ENCODE measurements around the gene SERPING1. TPM values are rescaled to one million over a fixed set of nuclear protein-coding genes. Genes with fewer than 3 reads are reported as not detected.

SERPING1 gene
- not detected for total RNA-seq

- DNase-seq (no peak), ATAC-seq (replicated peaks in 1 of 2) (no peak)
- Mint-ChIP-seq H3K4me1 (ENCODE audit: low read depth) (peaks cover 4% of the 10 kb centered on the region), H3K9me3 (no peaks in the 10 kb centered on the region), H3K4me3 (no peak within 1 kb of the TSS), H3K36me3 (ENCODE audit: insufficient read depth in 2 of 2) (no peaks in the 10 kb centered on the region), H3K27ac (no peak within 1 kb of the TSS), H3K27me3 (ENCODE audit: low read depth) (peaks cover 37% of the 10 kb centered on the region)
Observed at GRCh38 chr11:57597461-57597915, at the start of gene SERPING1. Gene SERPING1, plus strand, starts transcription at chr11:57597685. Its CDS starts 586 bp downstream, at chr11:57598271.

DNA sequence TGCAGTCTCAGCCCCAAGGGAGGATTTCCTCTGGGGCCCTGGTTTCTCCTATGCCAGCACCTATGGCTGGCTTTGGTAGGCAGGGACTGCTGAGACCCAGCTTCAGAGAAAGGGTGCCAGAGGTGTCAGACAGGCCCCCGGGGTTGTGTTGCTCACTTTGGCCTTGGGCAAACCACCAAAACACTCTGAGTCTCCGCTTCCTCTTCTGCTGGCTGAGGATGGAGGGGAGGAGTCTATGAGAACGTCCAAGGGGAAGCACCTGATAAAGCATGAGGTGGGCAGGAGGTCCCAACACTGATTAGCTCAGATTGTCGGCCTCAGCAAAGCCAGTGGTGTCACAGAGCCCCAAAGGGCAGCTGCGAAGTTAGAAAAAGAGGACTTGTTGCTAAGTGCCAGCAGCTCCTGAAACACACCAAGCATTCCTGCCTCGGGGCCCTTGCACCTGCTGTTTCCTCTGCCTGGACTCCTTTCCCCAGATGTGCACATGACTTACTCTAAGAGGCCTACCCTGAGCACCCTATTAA lies 49.6 kb upstream of the SERPING1 start:
- ATAC-seq (replicated peaks in 1 of 2), result peak; percentile 43 to 75
- H3K27me3 Mint-ChIP-seq (ENCODE audit: low read depth), result no peaks in the 10 kb centered on the region
- peaks cover 13% of the 10 kb centered on the region for H3K4me1 Mint-ChIP-seq (ENCODE audit: low read depth)
- peaks cover 3 to 8% of the 10 kb centered on the region in 2 donors for H3K36me3 Mint-ChIP-seq (ENCODE audit: insufficient read depth in 2 of 2)
- peak overlapping the region; percentile 9 for H3K27ac Mint-ChIP-seq
- no peak overlapping the region for H3K4me3 Mint-ChIP-seq
- H3K9me3 Mint-ChIP-seq, result no peaks in the 10 kb centered on the region
- DNase-seq, result no peak

DNA sequence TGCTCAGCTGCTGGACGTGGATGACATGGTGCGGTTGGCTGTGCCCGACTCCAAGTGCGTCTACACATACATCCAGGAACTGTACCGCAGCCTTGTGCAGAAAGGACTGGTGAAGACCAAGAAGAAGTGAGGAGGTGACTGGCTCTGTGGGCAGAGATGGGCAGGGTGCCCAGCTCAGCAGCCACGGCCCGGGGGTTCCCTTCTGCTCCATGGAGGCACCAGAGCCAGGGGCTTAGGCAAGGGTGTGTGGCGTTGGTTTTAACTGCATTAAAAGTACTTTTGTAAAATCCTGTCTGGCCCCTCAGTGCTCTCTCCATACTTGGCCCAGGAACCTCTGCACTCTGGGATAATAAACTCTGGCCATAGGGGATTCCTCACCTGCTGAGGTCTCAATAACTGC lies 47.5 kb upstream of the SERPING1 start:
- no peak overlapping the region for H3K27ac Mint-ChIP-seq
- no peaks in the 10 kb centered on the region for H3K27me3 Mint-ChIP-seq (ENCODE audit: low read depth)
- ATAC-seq (replicated peaks in 1 of 2) (no peak), DNase-seq (no peak)
- no peak overlapping the region for H3K4me3 Mint-ChIP-seq
- no peaks in the 10 kb centered on the region for H3K9me3 Mint-ChIP-seq
- peaks cover 6 to 10% of the 10 kb centered on the region in 2 donors for H3K36me3 Mint-ChIP-seq (ENCODE audit: insufficient read depth in 2 of 2)
- H3K4me1 Mint-ChIP-seq (ENCODE audit: low read depth), result peaks cover 13% of the 10 kb centered on the region

- H3K27me3 Mint-ChIP-seq (ENCODE audit: low read depth), result no peaks in the 10 kb centered on the region
- H3K36me3 Mint-ChIP-seq (ENCODE audit: insufficient read depth in 2 of 2), result peaks cover 6 to 15% of the 10 kb centered on the region in 2 donors
Observed at GRCh38 chr11:57551941-57552340, 45.5 kb upstream of the SERPING1 start.

GRCh38 chr11:57552479-57552878 lies 45.0 kb upstream of the SERPING1 start:
- Mint-ChIP-seq H3K27me3 (ENCODE audit: low read depth) (no peaks in the 10 kb centered on the region), H3K9me3 (no peaks in the 10 kb centered on the region), H3K36me3 (ENCODE audit: insufficient read depth in 2 of 2) (peaks cover 3 to 20% of the 10 kb centered on the region in 2 donors), H3K27ac (no peak overlapping the region), H3K4me3 (no peak overlapping the region), H3K4me1 (ENCODE audit: low read depth) (peaks cover 7% of the 10 kb centered on the region)
- ATAC-seq (replicated peaks in 1 of 2), result no peak
- no peak for DNase-seq

More at GRCh38 chr11:57551941-57552340, 45.5 kb upstream of the SERPING1 start:
- no peak for ATAC-seq (replicated peaks in 1 of 2)
- Mint-ChIP-seq H3K4me3 (no peak overlapping the region), H3K4me1 (ENCODE audit: low read depth) (peaks cover 12% of the 10 kb centered on the region), H3K27ac (no peak overlapping the region), H3K9me3 (no peaks in the 10 kb centered on the region)
- DNase-seq, result no peak

- H3K4me3 Mint-ChIP-seq, result no peak overlapping the region
- ATAC-seq (replicated peaks in 1 of 2) (no peak), DNase-seq (no peak)
- no peak overlapping the region for H3K27ac Mint-ChIP-seq
- no peaks in the 10 kb centered on the region for H3K9me3 Mint-ChIP-seq
- H3K4me1 Mint-ChIP-seq (ENCODE audit: low read depth), result no peaks in the 10 kb centered on the region
- no peaks in the 10 kb centered on the region for H3K27me3 Mint-ChIP-seq (ENCODE audit: low read depth)
- peaks cover 3 to 21% of the 10 kb centered on the region in 2 donors for H3K36me3 Mint-ChIP-seq (ENCODE audit: insufficient read depth in 2 of 2)
Observed at GRCh38 chr11:57555393-57555792, 42.1 kb upstream of the SERPING1 start.

GRCh38 chr11:57556041-57556440 lies 41.4 kb upstream of the SERPING1 start:
- H3K4me1 Mint-ChIP-seq (ENCODE audit: low read depth), result peaks cover 3% of the 10 kb centered on the region
- ATAC-seq (replicated peaks in 1 of 2), result no peak
- peaks cover 3 to 22% of the 10 kb centered on the region in 2 donors for H3K36me3 Mint-ChIP-seq (ENCODE audit: insufficient read depth in 2 of 2)
- H3K27me3 Mint-ChIP-seq (ENCODE audit: low read depth), result no peaks in the 10 kb centered on the region
- H3K27ac Mint-ChIP-seq, result no peak overlapping the region
- no peaks in the 10 kb centered on the region for H3K9me3 Mint-ChIP-seq
- no peak overlapping the region for H3K4me3 Mint-ChIP-seq
- no peak for DNase-seq

GRCh38 chr11:57560146-57560545 lies 37.3 kb upstream of the SERPING1 start:
- Mint-ChIP-seq H3K36me3 (ENCODE audit: insufficient read depth in 2 of 2) (peaks cover 4 to 28% of the 10 kb centered on the region in 2 donors), H3K4me3 (no peak overlapping the region), H3K27me3 (ENCODE audit: low read depth) (no peaks in the 10 kb centered on the region), H3K27ac (no peak overlapping the region), H3K4me1 (ENCODE audit: low read depth) (peaks cover 40% of the 10 kb centered on the region), H3K9me3 (no peaks in the 10 kb centered on the region)
- DNase-seq, result no peak
- no peak for ATAC-seq (replicated peaks in 1 of 2)

DNA sequence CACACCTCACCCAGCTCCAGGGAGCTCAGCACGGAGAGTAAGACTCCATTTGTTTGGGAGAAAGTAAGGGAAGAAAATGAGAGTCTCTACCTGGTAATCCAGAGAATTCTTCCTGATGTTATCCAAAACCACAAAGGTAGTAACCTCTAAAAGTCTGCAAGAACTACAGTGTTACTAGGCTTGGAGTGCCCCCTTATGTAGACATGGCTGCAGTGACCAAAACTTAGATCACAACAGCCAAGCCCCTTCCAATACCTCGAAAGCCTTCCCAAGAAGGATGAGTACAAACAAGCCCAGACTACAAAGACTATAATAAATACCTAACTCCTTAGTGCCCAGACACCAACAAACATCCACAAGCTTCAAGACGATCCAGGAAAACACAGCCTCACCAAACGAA lies 34.9 kb upstream of the SERPING1 start:
- H3K36me3 Mint-ChIP-seq (ENCODE audit: insufficient read depth in 2 of 2), result peaks cover 12 to 27% of the 10 kb centered on the region in 2 donors

DNA sequence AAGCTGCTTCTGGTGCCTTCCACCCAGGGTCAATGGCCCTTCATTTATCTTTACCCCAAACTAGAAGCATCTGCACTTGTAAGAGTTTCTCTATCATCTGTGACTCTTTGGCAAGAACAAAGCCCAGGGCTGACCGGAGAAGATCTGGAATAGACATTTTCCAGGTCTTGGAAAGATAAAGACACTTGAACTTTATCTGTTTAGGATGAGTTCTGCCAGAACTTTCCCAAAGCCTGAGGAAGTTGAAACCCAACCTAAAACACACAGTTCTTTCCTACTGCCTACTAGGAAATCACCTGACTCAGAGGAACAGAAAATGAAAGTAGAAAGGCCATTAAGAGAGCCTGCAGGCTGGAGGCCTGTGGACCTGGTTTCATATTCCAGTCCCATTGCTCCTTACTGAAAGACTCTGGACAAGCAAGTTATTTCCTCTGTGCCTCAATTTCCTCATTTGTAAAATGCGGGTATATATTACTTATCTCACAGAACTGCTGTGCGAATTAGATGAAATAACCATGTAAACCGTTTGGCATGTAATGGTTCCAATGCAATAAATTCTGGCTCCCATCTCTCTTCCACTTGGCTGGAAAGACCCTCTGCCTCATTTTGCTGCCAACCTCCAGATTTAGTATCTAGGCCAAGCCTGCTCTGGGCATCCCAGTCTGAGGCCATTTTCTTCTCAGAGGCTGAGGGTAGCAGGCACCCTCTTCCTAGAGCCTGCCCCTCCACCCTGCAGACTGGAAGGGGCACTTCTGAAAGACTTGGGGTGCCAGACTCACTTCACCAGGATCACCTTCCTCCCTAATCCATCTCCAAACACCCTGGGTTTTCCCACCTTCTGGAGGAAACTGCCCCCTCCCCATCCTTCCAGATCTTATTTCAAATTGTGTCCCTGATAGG lies 31.2 kb upstream of the SERPING1 start:
- H3K4me3 Mint-ChIP-seq, result peak overlapping the region; percentile 99 to 100

More for the DNA sequence above, 34.9 kb upstream of the SERPING1 start:
- DNase-seq, result no peak
- H3K4me3 Mint-ChIP-seq, result peak overlapping the region in 1 of 2 donors; percentile 38
- no peaks in the 10 kb centered on the region for H3K9me3 Mint-ChIP-seq
- H3K4me1 Mint-ChIP-seq (ENCODE audit: low read depth), result peaks cover 56% of the 10 kb centered on the region
- H3K27ac Mint-ChIP-seq, result peak overlapping the region; percentile 100
- no peaks in the 10 kb centered on the region for H3K27me3 Mint-ChIP-seq (ENCODE audit: low read depth)
- no peak for ATAC-seq (replicated peaks in 1 of 2)

GRCh38 chr11:57566905-57567514 lies 30.5 kb upstream of the SERPING1 start:
- Mint-ChIP-seq H3K27ac (peak overlapping the region; percentile 100), H3K27me3 (ENCODE audit: low read depth) (no peaks in the 10 kb centered on the region), H3K9me3 (no peaks in the 10 kb centered on the region), H3K36me3 (ENCODE audit: insufficient read depth in 2 of 2) (peaks cover 12 to 21% of the 10 kb centered on the region in 2 donors), H3K4me1 (ENCODE audit: low read depth) (peaks cover 56% of the 10 kb centered on the region), H3K4me3 (peak overlapping the region; percentile 99 to 100)
- ATAC-seq (replicated peaks in 1 of 2), result peak; percentile 5 to 15
- DNase-seq, result peak; percentile 33 to 40

More for the DNA sequence above, 31.2 kb upstream of the SERPING1 start:
- Mint-ChIP-seq H3K27ac (peak overlapping the region; percentile 100), H3K27me3 (ENCODE audit: low read depth) (no peaks in the 10 kb centered on the region), H3K36me3 (ENCODE audit: insufficient read depth in 2 of 2) (peaks cover 12 to 21% of the 10 kb centered on the region in 2 donors), H3K4me1 (ENCODE audit: low read depth) (peaks cover 63% of the 10 kb centered on the region), H3K9me3 (no peaks in the 10 kb centered on the region)
- DNase-seq, result peak; percentile 41 to 44
- peak; percentile 41 to 49 for ATAC-seq (replicated peaks in 1 of 2)

GRCh38 chr11:57567515-57568329 lies 29.8 kb upstream of the SERPING1 start, which contains the start of gene UBE2L6:
Gene UBE2L6, minus strand, starts transcription at chr11:57567672. Its CDS starts 61 bp downstream, at chr11:57567611.
- peak within 1 kb of the TSS; percentile 100 for H3K27ac Mint-ChIP-seq
- H3K4me3 Mint-ChIP-seq, result peak within 1 kb of the TSS; percentile 99 to 100
- peaks cover 10 to 20% of the 10 kb centered on the region in 2 donors for H3K36me3 Mint-ChIP-seq (ENCODE audit: insufficient read depth in 2 of 2)
- peaks cover 52% of the 10 kb centered on the region for H3K4me1 Mint-ChIP-seq (ENCODE audit: low read depth)
- DNase-seq, result peak; percentile 75 to 90
- ATAC-seq (replicated peaks in 1 of 2), result peak; percentile 80
- H3K9me3 Mint-ChIP-seq, result no peaks in the 10 kb centered on the region
- no peaks in the 10 kb centered on the region for H3K27me3 Mint-ChIP-seq (ENCODE audit: low read depth)
